ENCODE data around the gene STK38L.

DNA sequence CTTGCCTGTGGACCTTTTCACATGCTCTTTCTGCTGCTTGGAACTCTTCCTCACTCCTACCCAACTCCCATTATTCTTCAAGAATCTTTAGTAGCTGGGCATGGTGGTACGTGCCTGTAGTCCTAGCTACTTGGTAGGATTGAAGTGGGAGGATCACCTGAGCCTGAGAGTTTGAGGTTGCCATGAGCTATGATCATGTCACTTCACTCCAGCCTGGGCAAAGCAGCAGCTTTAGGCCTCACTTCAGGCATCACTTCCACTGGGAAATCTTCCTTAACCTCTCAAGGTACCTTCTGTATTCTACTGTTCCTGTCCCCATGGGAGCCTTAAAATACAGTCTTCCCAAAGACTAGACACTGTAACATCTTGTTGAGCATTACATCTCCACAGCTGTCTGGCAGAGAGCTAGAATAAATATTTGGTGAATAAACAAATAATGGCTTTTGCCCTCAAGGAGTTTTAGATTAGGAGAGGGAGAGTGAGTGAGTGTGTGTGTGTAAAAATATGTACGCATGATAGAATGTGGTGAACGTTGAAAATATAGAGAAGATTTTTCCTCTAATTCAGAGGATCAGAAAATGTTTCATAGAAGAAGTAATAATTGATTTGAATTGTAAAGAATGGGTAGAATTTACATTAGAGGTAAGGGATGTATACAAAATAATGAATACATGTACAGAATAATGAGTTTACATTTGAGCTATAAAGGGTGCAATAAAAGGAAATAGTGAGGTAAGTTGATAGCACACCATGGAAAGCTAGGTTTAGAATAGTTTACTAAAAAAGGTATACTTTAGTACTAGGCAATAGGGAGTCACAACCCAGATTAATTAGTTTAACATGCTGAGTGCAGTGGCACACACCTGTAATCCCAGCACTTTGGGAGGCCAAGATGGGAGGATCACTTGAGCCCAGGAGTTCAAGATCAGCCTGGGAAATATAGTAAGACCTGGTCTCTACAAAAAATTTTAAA lies 59.3 kb downstream of the STK38L start:
- no peak for TF ChIP-seq FOXM1 (IDR thresholded peaks at IDR 0.05; ENCODE audit: low read depth)
- TF ChIP-seq, protein P1, sequence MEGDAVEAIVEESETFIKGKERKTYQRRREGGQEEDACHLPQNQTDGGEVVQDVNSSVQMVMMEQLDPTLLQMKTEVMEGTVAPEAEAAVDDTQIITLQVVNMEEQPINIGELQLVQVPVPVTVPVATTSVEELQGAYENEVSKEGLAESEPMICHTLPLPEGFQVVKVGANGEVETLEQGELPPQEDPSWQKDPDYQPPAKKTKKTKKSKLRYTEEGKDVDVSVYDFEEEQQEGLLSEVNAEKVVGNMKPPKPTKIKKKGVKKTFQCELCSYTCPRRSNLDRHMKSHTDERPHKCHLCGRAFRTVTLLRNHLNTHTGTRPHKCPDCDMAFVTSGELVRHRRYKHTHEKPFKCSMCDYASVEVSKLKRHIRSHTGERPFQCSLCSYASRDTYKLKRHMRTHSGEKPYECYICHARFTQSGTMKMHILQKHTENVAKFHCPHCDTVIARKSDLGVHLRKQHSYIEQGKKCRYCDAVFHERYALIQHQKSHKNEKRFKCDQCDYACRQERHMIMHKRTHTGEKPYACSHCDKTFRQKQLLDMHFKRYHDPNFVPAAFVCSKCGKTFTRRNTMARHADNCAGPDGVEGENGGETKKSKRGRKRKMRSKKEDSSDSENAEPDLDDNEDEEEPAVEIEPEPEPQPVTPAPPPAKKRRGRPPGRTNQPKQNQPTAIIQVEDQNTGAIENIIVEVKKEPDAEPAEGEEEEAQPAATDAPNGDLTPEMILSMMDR (IDR thresholded peaks at IDR 0.05), result no peak
